GM10248 (cell line): Measurements from ENCODE around the gene GFM1.
"Not testable (repeated sequence)": the region's sequence is repeated elsewhere in the genome, so short reads cannot be mapped to it uniquely, and the experiment has no call there.

Source experiments
- CTCF ChIA-PET: fragments of 300-600 bp; sonication (Branson Sonifier 250); formaldehyde crosslinking; extraction: SDS; loops from one replicate; lab custom pipeline; 2021; ENCODE audit warnings: antibody characterized with exemption; lab: Yijun Ruan, JAX
- POLR2A ChIA-PET: fragments of 350-650 bp; sonication (Branson Sonifier 250); formaldehyde crosslinking; extraction: SDS; loops from one replicate; lab custom pipeline; 2020; ENCODE audit warnings: antibody characterized with exemption; lab: Yijun Ruan, JAX
- DNase-seq: peaks from one replicate; pipeline ENCODE4 v3.0.0; 2012; ENCODE audit errors: extremely low spot score
- CTCF ChIP-seq: IDR thresholded peaks from 2 replicates; pipeline ENCODE4 v1.5.1; 2012; ENCODE audit warnings: mild to moderate bottlenecking, low read depth; ENCODE audit errors: extremely low read depth, missing control alignments, control extremely low read depth

The GFM1 gene

GRCh38 chr3:158683230-158683962 is 39.1 kb downstream of the GFM1 start:
- DNase-seq = no peak
- no peak for TF ChIP-seq CTCF
- CTCF ChIA-PET = interaction anchor here (0.7 to 1.8 kb wide), 10 partner anchors 11 to 119 kb away, joined by 3 to 9 read pairs (median 4); partner anchors contain the start of gene LXN
- POLR2A ChIA-PET = no interaction called here

GRCh38 chr3:158685159-158685558 is 40.8 kb downstream of the GFM1 start:
- DNase-seq = no peak
- POLR2A ChIA-PET = no interaction called here
- no peak for TF ChIP-seq CTCF
- CTCF ChIA-PET = interaction anchor here (1.3 to 3.5 kb wide), 3 partner anchors 10 to 26 kb away, joined by 4 to 16 read pairs (median 4); no protein-coding TSS in a partner anchor

GRCh38 chr3:158693866-158694456 is 49.6 kb downstream of the GFM1 start:
- DNase-seq, POLR2A ChIA-PET: not testable (repeated sequence)
- CTCF ChIA-PET = interaction anchor here (0.9 to 2.2 kb wide), 5 partner anchors 11 to 34 kb away, joined by 3 to 8 read pairs (median 5); no protein-coding TSS in a partner anchor

DNA sequence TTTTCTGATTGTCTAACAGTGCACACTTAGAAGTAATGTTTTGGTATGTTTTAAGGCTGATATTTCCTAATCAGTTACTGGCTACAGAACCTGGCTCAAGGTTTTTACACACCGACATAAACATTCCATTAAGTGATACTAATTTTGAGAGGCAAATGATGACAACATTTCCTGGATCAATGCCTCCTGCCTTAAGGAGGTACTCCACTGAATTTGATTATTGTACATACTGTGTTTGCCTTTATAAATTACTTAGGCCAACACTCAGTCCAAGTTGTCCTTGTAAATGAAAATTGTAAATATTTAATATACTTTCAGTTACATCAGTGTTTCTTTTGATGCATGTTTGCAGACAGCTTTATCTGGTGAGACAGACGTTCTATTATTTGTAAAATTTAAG is 52.3 kb downstream of the GFM1 start:
- ChIA-PET POLR2A (no interaction called here), CTCF (interaction anchor here (1.1 to 2.1 kb wide), 4 partner anchors 13 to 38 kb away, joined by 3 to 5 read pairs (median 4); no protein-coding TSS in a partner anchor)
- no peak for DNase-seq
- TF ChIP-seq CTCF = no peak

DNA sequence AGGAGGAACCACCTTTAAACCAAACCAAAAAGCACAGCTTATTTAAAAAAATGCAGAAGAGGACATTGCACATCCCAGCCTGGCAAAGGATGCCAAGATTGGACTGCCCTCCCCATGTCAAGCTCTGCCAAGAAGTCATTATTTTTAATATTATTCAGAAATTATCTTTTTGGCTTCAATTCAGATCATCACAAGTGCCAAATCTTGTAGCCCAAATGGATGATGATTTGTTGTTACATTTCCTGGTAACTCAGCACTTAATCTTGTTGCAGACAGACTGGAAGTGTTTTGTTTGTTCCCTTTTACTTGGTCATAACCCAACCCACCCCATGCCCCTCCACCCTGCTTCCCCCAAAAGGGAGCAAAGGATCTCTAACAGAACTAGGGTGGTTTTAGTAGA is 56.2 kb downstream of the GFM1 start:
- POLR2A ChIA-PET = no interaction called here
- no peak for DNase-seq
- CTCF ChIA-PET = interaction anchor here (0.9 to 1.7 kb wide), 3 partner anchors 25 to 52 kb away, joined by 3 to 6 read pairs (median 4); no protein-coding TSS in a partner anchor

GRCh38 chr3:158701420-158702065 is 57.2 kb downstream of the GFM1 start:
- TF ChIP-seq CTCF = no peak
- CTCF ChIA-PET = interaction anchor here (0.9 to 1.7 kb wide), 6 partner anchors 12 to 51 kb away, joined by 3 to 6 read pairs (median 4); no protein-coding TSS in a partner anchor
- POLR2A ChIA-PET = no interaction called here
- no peak for DNase-seq

More for the DNA sequence above, 56.2 kb downstream of the GFM1 start:
- TF ChIP-seq CTCF = no peak
